Measurements from ENCODE around the gene TTC9B.

DNA sequence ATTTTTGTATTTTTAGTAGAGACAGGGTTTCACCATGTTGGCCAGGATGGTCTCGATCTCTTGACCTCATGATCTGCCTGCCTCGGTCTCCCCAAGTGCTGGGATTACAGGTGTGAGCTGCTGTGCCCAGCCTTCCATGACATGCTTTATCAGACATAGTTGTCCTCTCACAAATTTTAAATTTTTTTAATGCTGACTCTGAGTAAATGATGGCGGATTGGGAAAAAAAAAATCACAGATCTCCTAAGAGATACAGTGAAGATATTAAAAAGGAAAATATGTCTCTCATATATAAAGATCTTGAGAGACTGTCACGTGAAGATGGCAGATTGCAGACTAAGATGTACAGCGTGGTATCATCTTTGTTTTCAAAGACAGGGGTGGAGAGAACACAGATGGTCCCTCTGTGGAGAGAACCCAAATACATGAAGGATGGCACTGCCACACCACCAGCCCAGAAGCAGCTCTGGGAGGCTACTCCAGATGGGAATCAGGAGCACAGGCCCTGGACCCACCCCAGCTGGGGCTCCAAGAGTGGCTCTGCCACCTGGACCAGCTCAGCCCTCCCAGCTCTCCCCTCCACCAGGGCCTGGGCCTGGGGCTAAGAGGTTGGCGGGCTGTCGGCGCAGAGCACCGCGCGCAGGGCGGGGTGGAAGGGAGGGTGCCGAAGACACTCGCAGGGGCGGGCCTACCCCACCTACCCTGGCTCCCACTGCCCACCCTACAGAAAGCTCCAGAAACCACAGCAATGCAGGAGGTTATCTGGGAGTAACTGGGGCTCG lies 28.3 kb upstream of the TTC9B start:
- TF ChIP-seq, protein P1, sequence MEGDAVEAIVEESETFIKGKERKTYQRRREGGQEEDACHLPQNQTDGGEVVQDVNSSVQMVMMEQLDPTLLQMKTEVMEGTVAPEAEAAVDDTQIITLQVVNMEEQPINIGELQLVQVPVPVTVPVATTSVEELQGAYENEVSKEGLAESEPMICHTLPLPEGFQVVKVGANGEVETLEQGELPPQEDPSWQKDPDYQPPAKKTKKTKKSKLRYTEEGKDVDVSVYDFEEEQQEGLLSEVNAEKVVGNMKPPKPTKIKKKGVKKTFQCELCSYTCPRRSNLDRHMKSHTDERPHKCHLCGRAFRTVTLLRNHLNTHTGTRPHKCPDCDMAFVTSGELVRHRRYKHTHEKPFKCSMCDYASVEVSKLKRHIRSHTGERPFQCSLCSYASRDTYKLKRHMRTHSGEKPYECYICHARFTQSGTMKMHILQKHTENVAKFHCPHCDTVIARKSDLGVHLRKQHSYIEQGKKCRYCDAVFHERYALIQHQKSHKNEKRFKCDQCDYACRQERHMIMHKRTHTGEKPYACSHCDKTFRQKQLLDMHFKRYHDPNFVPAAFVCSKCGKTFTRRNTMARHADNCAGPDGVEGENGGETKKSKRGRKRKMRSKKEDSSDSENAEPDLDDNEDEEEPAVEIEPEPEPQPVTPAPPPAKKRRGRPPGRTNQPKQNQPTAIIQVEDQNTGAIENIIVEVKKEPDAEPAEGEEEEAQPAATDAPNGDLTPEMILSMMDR (IDR thresholded peaks at IDR 0.05) = no peak
- TF ChIP-seq, protein P2, sequence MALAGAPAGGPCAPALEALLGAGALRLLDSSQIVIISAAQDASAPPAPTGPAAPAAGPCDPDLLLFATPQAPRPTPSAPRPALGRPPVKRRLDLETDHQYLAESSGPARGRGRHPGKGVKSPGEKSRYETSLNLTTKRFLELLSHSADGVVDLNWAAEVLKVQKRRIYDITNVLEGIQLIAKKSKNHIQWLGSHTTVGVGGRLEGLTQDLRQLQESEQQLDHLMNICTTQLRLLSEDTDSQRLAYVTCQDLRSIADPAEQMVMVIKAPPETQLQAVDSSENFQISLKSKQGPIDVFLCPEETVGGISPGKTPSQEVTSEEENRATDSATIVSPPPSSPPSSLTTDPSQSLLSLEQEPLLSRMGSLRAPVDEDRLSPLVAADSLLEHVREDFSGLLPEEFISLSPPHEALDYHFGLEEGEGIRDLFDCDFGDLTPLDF (CRISPR knock-in tag; IDR thresholded peaks at IDR 0.05) = no peak
- no peak for TF ChIP-seq NFATC4 (CRISPR knock-in tag; IDR thresholded peaks at IDR 0.05)
